HG02623 (cell line): ENCODE results near the gene DDB1.

ENCODE experiments used
- ATAC-seq: cut with Tn5 transposase; IDR thresholded peaks from one replicate; pipeline ENCODE4 v1.9.1; 2021; ENCODE audit warnings: moderate library complexity; ENCODE audit not compliant: unreplicated experiment

Gene DDB1

GRCh38 chr11:61298663-61299244 is 34.2 kb downstream of the DDB1 start:
- ATAC-seq: no peak

GRCh38 chr11:61297746-61298145 is 35.2 kb downstream of the DDB1 start:
- ATAC-seq: no peak

GRCh38 chr11:61297341-61297740 is 35.6 kb downstream of the DDB1 start:
- no peak for ATAC-seq

GRCh38 chr11:61295596-61295926 is 37.3 kb downstream of the DDB1 start:
- ATAC-seq: no peak

GRCh38 chr11:61294717-61295595 is 37.9 kb downstream of the DDB1 start, which contains the start of gene VWCE:
VWCE (minus strand) TSS chr11:61295316; CDS start chr11:61295037, 279 bp downstream.
- ATAC-seq: peak; percentile 53

- ATAC-seq: peak; percentile 6
These were observed 38.8 kb downstream of the DDB1 start for GRCh38 chr11:61293867-61294716.

GRCh38 chr11:61292356-61292755 is 40.5 kb downstream of the DDB1 start:
- no peak for ATAC-seq

- ATAC-seq: no peak
These were observed 41.8 kb downstream of the DDB1 start for GRCh38 chr11:61290905-61291690.

GRCh38 chr11:61287338-61287977 is 45.4 kb downstream of the DDB1 start:
- no peak for ATAC-seq

GRCh38 chr11:61283613-61284012 is 49.3 kb downstream of the DDB1 start:
- no peak for ATAC-seq

- no peak for ATAC-seq
These were observed 51.2 kb downstream of the DDB1 start for GRCh38 chr11:61281581-61282250.

GRCh38 chr11:61280883-61281580 is 51.9 kb downstream of the DDB1 start:
- ATAC-seq: no peak

- no peak for ATAC-seq
These were observed 52.8 kb downstream of the DDB1 start for GRCh38 chr11:61279934-61280659.

- no peak for ATAC-seq
These were observed 54.9 kb downstream of the DDB1 start for GRCh38 chr11:61278001-61278470.

- no peak for ATAC-seq
These were observed 55.5 kb downstream of the DDB1 start for GRCh38 chr11:61277186-61278000.

- ATAC-seq: no peak
These were observed 57.7 kb downstream of the DDB1 start for GRCh38 chr11:61275191-61275590.

- ATAC-seq: no peak
These were observed 58.8 kb downstream of the DDB1 start for GRCh38 chr11:61274084-61274483.
